GM19238 (cell line): ENCODE data around the gene OR7G1.
"Not testable (repeated sequence)": the region's sequence is repeated elsewhere in the genome, so short reads cannot be mapped to it uniquely, and the experiment has no call there.

ENCODE experiments used
- DNase-seq: peaks from one replicate; pipeline ENCODE4 v3.0.0; 2011; ENCODE audit warnings: low spot score; ENCODE audit not compliant: insufficient read length

Gene OR7G1

DNA sequence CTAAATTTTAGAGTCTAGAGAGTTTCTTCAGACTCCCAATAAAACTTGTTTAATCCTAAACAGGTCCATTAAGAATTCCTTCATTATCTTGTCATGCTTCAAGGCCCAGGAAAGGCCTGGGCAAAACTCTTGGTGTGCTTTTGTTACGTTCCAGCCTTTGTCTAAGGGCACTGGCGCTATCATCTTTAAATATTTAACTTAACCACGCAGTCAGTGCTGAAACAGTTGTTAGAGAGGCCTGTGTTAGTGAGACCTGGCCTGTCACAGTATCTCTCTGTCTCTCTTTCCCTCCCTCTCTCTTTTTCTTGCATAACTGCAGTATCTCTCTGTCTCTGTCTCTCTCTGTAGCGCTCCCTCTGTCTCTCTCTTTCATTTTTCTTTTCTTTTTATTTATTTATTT, 36.9 kb downstream of the OR7G1 start:
- DNase-seq = no peak

DNA sequence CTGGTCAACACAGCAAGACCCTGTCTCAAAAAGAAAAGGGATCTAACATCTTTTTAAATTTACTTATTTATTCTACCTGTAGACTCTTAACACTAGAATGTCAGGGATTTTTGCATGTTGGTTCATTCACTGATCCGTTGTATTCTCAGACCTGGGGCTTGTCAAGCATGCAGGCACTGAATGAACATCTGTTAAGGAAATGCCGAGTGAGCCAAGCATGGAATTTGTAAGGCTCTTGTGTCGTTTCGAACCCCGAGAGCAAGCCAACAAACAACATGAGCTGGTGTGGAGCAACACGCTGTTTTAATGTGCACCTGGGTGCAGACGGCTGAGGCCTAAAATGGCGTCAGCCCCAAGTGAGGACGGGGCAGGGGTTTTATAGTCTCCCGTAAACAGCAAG, 38.7 kb downstream of the OR7G1 start:
- DNase-seq = no peak

DNA sequence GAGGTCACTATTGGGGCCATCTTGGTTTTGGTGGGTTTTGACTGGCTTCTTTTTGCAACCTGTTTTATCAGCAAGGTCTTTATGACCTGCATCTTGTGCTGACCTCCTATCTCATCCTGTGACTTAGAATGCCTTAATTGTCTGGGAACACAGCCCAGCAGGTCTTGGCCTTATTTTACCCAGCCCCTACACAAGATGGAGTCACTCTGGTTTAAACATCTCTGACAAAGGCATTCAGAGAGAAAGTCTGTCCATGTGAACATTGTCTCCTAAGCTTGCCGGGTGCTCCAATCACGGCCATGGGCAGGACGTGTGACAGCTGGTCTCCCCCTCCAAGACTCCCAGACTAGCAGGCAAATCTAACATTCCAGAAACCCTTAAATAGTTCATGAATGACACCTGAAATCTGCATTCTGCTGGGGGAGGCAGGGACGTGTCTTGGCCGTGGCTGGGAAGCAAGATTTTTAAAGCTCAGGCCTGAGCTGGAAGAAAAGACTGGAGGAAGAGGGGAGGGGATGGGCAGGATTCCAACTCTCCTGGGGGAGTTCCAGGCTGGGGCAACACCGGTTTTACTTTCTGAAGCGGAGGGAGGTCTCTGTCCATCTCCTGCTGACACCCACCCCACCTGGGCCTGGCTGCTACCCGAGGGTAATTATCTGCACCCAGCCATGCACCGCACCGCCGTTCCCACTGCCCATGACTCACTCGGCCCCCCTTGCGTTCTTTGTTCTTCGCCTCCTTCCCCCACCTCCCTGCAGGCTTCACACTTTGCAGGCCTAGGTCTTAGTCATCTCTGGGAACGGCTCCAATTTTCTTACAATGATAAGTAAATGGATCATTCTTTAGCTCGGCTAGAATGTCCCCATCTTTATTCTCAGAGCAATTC, 40.3 kb downstream of the OR7G1 start:
- DNase-seq = no peak

DNA sequence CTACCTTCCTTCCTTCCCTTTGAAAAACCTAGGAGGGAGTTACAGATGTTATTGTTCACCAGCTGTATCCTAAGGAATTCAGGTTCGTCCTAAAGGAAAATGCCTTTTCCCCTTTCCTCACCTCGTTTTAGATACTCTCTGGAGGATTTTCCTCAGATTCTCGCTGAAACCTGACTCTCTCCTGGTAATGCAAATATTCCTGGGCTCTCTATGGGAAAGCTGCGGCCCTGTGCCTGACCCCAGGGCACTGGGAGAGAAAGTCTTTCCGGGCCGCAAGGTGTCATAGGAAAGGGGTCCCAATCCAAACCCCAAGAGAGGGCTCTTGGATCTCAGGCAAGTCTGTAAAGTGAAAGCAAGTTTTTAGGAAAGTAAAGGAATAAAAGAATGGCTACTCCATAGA, 41.8 kb downstream of the OR7G1 start:
- no peak for DNase-seq

DNA sequence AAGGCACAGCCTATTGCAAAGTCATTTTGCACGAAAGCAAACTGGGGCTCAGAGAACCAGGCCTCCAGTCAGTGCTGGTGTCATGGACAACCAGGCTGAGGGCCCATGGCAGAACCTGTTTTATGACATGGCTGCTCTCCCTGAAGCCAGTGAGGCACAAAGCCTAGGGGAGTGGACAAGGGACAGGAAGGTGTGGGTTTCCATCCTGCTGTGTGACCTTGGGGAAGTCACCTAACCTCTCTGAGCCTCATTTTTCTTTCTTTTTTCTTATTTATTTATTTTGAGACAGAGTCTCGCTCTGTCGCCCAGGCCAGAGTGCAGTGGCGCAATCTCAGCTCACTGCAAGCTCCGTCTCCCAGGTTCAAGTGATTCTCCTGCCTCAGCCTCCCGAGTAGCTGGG, 43.8 kb downstream of the OR7G1 start:
- not testable (repeated sequence) for DNase-seq

DNA sequence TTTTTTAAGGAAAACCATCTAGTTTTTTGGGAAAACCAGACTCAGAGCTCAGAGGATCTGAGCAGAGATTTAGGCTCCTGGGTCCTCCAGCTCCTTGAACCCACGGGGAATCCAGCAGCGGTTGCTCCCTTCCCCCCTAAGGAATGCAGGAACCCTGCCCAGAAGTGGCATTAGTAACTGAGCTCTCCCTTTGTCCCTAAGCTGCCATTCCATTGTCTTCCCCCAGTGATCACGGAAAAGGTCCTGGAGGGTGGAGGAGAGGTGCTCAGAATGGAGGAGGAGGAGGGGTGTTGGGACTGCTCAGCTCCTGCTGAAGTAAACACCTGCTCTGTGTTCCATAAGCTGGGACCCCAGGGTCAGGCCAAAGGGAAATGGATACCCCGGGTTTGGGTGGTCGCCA, 45.5 kb downstream of the OR7G1 start:
- no peak for DNase-seq

DNA sequence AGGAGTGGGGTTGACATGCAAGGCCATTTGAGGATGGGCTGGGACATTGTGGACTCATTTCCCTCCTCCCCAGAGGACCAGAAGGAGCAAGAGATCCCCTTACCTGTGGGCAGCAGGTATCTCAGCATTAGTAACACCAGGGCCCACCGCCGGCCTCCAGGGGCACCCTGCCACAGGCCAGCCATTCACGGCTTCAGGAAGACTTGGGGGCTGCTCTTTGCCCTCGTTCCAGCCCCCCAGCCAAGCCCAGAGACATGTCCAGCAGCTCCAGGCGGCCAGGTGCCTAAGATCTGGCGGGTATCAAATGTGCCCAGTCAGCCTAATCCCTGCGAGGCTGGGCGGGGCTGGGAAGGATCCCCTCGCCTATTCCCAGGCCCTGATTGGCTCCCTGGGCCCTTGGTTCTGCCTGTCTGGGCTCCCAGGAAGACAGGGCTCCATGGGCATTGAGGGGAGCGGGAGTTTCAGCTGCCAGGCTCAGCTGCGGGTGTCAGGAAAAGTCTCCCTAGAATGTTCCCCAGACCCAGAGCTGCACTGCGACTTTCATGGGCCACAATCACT, 50.0 kb downstream of the OR7G1 start:
- DNase-seq = no peak
